Subcutaneous adipose tissue (tissue), 4 donors: Measurements from ENCODE around the gene CPE. TPM values are rescaled to one million over a fixed set of nuclear protein-coding genes. Genes with fewer than 3 reads are reported as not detected.

Experiments used
- CTCF ChIP-seq: fragments of 450-650 bp; IDR thresholded peaks from one replicate; pipeline ENCODE4 v1.5.1; 2016; ENCODE audit warnings: low read depth, mild to moderate bottlenecking, control low read depth, antibody characterized with exemption, moderate library complexity
- total RNA-seq, 4 donors: library from RNA; depleted of rRNA; stranded (reverse); fragments of >200 nt; gene quantifications; one replicate each; pipeline ENCODE4 v1.1.0, GENCODE V29; 2016

Gene CPE
- total RNA-seq, 4 donors from 2014 or later: 81.0 to 122 (median 99.6) TPM

DNA sequence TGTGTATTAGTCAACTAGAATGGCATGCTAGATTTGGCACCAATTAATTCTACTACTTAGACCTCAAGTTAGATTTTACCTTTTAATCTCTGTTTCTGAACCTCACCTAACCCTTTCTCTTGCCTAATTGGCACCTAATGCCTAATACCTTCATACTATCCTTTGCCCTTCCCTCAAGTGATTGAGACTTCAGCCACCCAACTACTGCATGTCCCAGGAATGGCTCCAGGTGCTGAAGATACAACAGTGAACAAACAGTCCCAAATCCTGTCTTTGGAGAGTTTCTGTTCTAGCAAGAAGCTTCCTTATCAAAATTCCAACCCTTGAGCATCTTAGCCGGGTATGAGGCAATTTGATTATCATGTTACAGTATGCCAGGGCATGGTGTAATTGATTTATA lies 139.9 kb downstream of the CPE start:
- TF ChIP-seq CTCF: no peak

DNA sequence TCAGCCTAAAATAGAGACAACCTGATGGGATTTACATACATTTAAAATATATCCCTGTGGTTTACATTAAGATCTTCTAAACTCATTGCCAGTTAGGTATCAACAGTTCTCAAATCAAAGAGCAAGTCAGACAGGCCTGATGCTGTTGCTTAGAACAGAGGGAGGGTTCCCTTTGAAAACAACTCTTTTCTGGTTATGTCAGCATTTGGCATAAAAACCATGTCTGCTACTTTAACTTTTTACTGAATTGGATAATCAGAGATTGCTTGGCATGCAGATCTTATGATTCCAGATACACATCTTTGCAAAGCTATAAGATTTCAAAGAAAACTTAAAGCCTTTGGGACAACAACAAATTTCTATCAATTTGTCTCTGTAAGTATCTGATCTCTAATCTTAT lies 140.8 kb downstream of the CPE start:
- TF ChIP-seq CTCF: no peak

DNA sequence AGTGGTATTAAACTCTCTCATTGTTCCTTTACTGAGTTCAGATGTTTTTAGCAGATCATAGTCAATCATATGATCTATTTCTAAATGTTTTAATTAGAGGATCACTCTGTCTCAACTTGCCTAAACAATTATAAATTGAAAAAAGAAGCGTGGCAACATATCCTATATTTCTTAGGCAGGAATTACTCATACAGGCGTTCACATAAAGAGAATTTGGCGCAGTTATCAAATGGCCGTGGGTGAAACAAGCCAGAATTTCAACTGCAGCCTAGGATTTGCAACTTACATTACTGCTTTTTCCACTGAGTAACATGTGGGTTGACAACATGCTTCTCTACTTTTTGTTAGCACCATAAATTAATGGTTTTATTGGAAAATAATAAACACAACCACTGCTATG lies 141.3 kb downstream of the CPE start:
- TF ChIP-seq CTCF: no peak

- no peak for TF ChIP-seq CTCF
Measured at GRCh38 chr4:165522050-165522449, 143.2 kb downstream of the CPE start.

DNA sequence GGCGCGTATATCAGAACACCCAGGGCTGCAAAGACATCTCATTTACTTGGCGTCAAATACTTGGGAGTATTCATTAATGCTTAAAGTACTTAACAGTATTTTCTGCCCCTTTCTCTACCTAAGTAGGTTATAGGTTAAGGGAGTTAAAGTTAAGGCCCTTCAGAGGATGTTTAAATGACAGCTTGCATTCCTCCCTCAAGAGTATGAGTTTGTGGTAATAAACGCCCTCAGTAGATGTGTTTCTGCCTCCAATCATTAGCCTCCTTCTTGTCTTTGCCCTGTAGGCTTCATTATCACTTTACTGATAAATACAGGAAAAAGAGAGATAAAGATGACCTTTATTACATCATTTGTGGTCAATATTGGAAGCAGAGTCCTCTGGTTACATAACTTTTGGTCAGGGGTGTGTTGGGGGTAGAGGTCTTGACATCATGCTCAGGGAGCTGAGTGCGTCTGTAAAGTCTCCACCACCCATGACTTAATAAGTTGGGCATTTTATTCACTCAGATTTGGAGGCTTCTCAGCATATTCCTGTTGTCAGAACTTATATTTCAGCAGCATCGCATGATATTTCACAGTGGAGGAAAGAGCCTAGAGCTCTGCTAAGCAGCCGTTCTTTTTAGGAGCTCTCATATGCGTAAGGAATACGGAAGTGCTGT lies 145.9 kb downstream of the CPE start:
- no peak for TF ChIP-seq CTCF

GRCh38 chr4:165532976-165533375 lies 154.2 kb downstream of the CPE start:
- TF ChIP-seq CTCF: no peak

- no peak for TF ChIP-seq CTCF
Measured at GRCh38 chr4:165537028-165537648, 158.3 kb downstream of the CPE start.
